MM.1S (cell line): ENCODE measurements around the gene NEURL1.

ENCODE experiments used
- DNase-seq: peaks from one replicate; pipeline ENCODE4 v3.0.0-alpha.2; 2015
- H2AFZ ChIP-seq: fragments of 300-600 bp; sonication (generic); 2 replicates; pipeline ENCODE4 v1.6.0; 2016; ENCODE audit warnings: antibody characterized with exemption, low read length
- H3F3A ChIP-seq: fragments of 300-600 bp; sonication (generic); 2 replicates; pipeline ENCODE4 v1.6.1; 2016; ENCODE audit warnings: mild to moderate bottlenecking, antibody characterized with exemption, low read length, moderate library complexity, mixed read lengths; ENCODE audit not compliant: insufficient read depth
- H3K27ac ChIP-seq: fragments of 300-600 bp; sonication (generic); 2 replicates; pipeline ENCODE4 v1.5.1; 2016; ENCODE audit warnings: mild to moderate bottlenecking, low read length
- H3K27me3 ChIP-seq: fragments of 300-600 bp; sonication (generic); replicated peaks from 2 replicates; pipeline ENCODE4 v1.6.0; 2016; ENCODE audit warnings: low read length; ENCODE audit not compliant: insufficient read depth
- H3K36me3 ChIP-seq: fragments of 300-600 bp; sonication (generic); replicated peaks from 2 replicates; pipeline ENCODE4 v1.6.1; 2016; ENCODE audit warnings: mild to moderate bottlenecking, low read length, mixed read lengths; ENCODE audit not compliant: insufficient read depth
- H3K4me1 ChIP-seq: fragments of 300-600 bp; sonication (generic); 2 replicates; pipeline ENCODE4 v1.6.1; 2016; ENCODE audit warnings: low read length, mixed read lengths
- H3K4me2 ChIP-seq: fragments of 300-600 bp; sonication (generic); 2 replicates; pipeline ENCODE4 v1.6.0; 2016; ENCODE audit warnings: low read depth, low read length
- H3K4me3 ChIP-seq: fragments of 300-600 bp; sonication (generic); 2 replicates; pipeline ENCODE4 v1.5.1; 2016; ENCODE audit warnings: low read length, mixed read lengths
- H3K79me2 ChIP-seq: fragments of 300-600 bp; sonication (generic); 2 replicates; pipeline ENCODE4 v1.6.1; 2016; ENCODE audit warnings: mixed run types, low read length, mixed read lengths
- H3K9ac ChIP-seq: fragments of 300-600 bp; sonication (generic); 2 replicates; pipeline ENCODE4 v1.6.1; 2016; ENCODE audit warnings: low read length, mixed read lengths
- H3K9me2 ChIP-seq: fragments of 300-600 bp; sonication (generic); replicated peaks from 2 replicates; pipeline ENCODE4 v1.6.1; 2016; ENCODE audit warnings: mild to moderate bottlenecking, low read length, mixed read lengths; ENCODE audit not compliant: insufficient read depth
- H3K9me3 ChIP-seq: fragments of 300-600 bp; sonication (generic); replicated peaks from 2 replicates; pipeline ENCODE4 v1.6.1; 2016; ENCODE audit warnings: mild to moderate bottlenecking, low read length, mixed read lengths; ENCODE audit not compliant: insufficient read depth
- H4K20me1 ChIP-seq: fragments of 300-600 bp; sonication (generic); 2 replicates; pipeline ENCODE4 v1.6.1; 2016; ENCODE audit warnings: mild to moderate bottlenecking, low read length, moderate library complexity, mixed read lengths; ENCODE audit not compliant: insufficient read depth
- EZH2 ChIP-seq: fragments of 300-600 bp; sonication (generic); optimal IDR thresholded peaks from 2 replicates; pipeline ENCODE3; 2017; ENCODE audit warnings: low read depth, mild to moderate bottlenecking, antibody characterized with exemption, low read length, mixed read lengths
- EZH2phosphoT487 ChIP-seq: fragments of 300-600 bp; sonication (generic); IDR thresholded peaks from 2 replicates; pipeline ENCODE4 v1.6.1; 2018; ENCODE audit warnings: antibody characterized with exemption, low read length
- TF ChIP-seq, protein P1 (sequence below): fragments of 300-600 bp; sonication (generic); IDR thresholded peaks from 2 replicates; pipeline ENCODE4 v1.5.1; 2016; ENCODE audit warnings: antibody characterized with exemption, low read length, mixed read lengths

Gene NEURL1

GRCh38 chr10:103465411-103466179 lies 27.9 kb upstream of the NEURL1 start:
- no peaks in the 10 kb centered on the region for H4K20me1 ChIP-seq
- no peak overlapping the region for H3K4me2 ChIP-seq
- H3K9ac ChIP-seq: no peak overlapping the region
- H2AFZ ChIP-seq: no peak overlapping the region
- peaks cover 3% of the 10 kb centered on the region for H3K4me1 ChIP-seq
- no peak overlapping the region for H3K27ac ChIP-seq
- no peak for DNase-seq
- H3K4me3 ChIP-seq: no peak overlapping the region
- H3K79me2 ChIP-seq: no peaks in the 10 kb centered on the region
- no peaks in the 10 kb centered on the region for H3K9me2 ChIP-seq
- TF ChIP-seq EZH2 (no peak), EZH2phosphoT487 (no peak)
- TF ChIP-seq, protein P1, sequence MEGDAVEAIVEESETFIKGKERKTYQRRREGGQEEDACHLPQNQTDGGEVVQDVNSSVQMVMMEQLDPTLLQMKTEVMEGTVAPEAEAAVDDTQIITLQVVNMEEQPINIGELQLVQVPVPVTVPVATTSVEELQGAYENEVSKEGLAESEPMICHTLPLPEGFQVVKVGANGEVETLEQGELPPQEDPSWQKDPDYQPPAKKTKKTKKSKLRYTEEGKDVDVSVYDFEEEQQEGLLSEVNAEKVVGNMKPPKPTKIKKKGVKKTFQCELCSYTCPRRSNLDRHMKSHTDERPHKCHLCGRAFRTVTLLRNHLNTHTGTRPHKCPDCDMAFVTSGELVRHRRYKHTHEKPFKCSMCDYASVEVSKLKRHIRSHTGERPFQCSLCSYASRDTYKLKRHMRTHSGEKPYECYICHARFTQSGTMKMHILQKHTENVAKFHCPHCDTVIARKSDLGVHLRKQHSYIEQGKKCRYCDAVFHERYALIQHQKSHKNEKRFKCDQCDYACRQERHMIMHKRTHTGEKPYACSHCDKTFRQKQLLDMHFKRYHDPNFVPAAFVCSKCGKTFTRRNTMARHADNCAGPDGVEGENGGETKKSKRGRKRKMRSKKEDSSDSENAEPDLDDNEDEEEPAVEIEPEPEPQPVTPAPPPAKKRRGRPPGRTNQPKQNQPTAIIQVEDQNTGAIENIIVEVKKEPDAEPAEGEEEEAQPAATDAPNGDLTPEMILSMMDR: no peak
- H3F3A ChIP-seq: peaks cover 3% of the 10 kb centered on the region
- H3K9me3 ChIP-seq: no peaks in the 10 kb centered on the region
- no peaks in the 10 kb centered on the region for H3K27me3 ChIP-seq
- H3K36me3 ChIP-seq: no peaks in the 10 kb centered on the region

GRCh38 chr10:103466734-103467133 lies 26.8 kb upstream of the NEURL1 start:
- no peaks in the 10 kb centered on the region for H4K20me1 ChIP-seq
- DNase-seq: no peak
- no peak overlapping the region for H2AFZ ChIP-seq
- no peak overlapping the region for H3K4me2 ChIP-seq
- H3K9me3 ChIP-seq: no peaks in the 10 kb centered on the region
- no peak overlapping the region for H3K9ac ChIP-seq
- H3K36me3 ChIP-seq: no peaks in the 10 kb centered on the region
- H3K27me3 ChIP-seq: no peaks in the 10 kb centered on the region
- TF ChIP-seq EZH2phosphoT487 (no peak), EZH2 (no peak)
- TF ChIP-seq, protein P1: no peak
- no peak overlapping the region for H3K4me3 ChIP-seq
- no peak overlapping the region for H3K27ac ChIP-seq
- H3K9me2 ChIP-seq: no peaks in the 10 kb centered on the region
- peaks cover 14% of the 10 kb centered on the region for H3F3A ChIP-seq
- H3K79me2 ChIP-seq: no peaks in the 10 kb centered on the region
- peaks cover 9% of the 10 kb centered on the region for H3K4me1 ChIP-seq

- peaks cover 16% of the 10 kb centered on the region for H3K4me1 ChIP-seq
- no peak for DNase-seq
- H4K20me1 ChIP-seq: no peaks in the 10 kb centered on the region
- no peaks in the 10 kb centered on the region for H3K79me2 ChIP-seq
- H3K27ac ChIP-seq: no peak overlapping the region
- H2AFZ ChIP-seq: no peak overlapping the region
- H3K9ac ChIP-seq: no peak overlapping the region
- no peaks in the 10 kb centered on the region for H3K27me3 ChIP-seq
- TF ChIP-seq EZH2: no peak
- TF ChIP-seq EZH2phosphoT487: no peak
- TF ChIP-seq, protein P1: no peak
- no peaks in the 10 kb centered on the region for H3K9me3 ChIP-seq
- H3K4me3 ChIP-seq: no peak overlapping the region
- no peak overlapping the region for H3K4me2 ChIP-seq
- H3K9me2 ChIP-seq: no peaks in the 10 kb centered on the region
- no peaks in the 10 kb centered on the region for H3K36me3 ChIP-seq
- H3F3A ChIP-seq: peaks cover 21% of the 10 kb centered on the region
Measured at GRCh38 chr10:103467406-103467805, 26.1 kb upstream of the NEURL1 start.
